Measurements from ENCODE around the gene TIMM44. TPM values are rescaled to one million over a fixed set of nuclear protein-coding genes. Genes with fewer than 3 reads are reported as not detected.

TIMM44 gene
- total and polyA plus RNA-seq, 2 donors (not counting 3 experiments of a cell fraction or from before 2014, with no cell fraction given) = 61.5 to 64.3 TPM

GRCh38 chr19:7887408-7888144 is 55.9 kb downstream of the TIMM44 start:
- Histone ChIP-seq H2AFZ (ENCODE audit: low read depth, low read length) (no peak overlapping the region), H3K36me3 (ENCODE audit: control insufficient read depth in 2 of 2, extremely low read depth in 1 of 2, insufficient read depth in 2 of 2, low read length in 2 of 2) (no peaks in the 10 kb centered on the region), H3K27ac (ENCODE audit: insufficient read depth, low read depth, low read length) (no peak overlapping the region), H3K4me3 (replicated peaks in 1 of 3; ENCODE audit: insufficient read depth in 1 of 3, low read depth in 1 of 3, low read length in 3 of 3) (no peak overlapping the region), H3K4me1 (ENCODE audit: control insufficient read depth, extremely low read depth, insufficient read depth, low read length) (peaks cover 8% of the 10 kb centered on the region), H3K79me2 (ENCODE audit: control insufficient read depth, insufficient read depth, low read length) (no peaks in the 10 kb centered on the region), H3K27me3 (ENCODE audit: control insufficient read depth in 2 of 2, insufficient read depth in 2 of 2, low read length in 2 of 2) (no peaks in the 10 kb centered on the region), H3K9me1 (replicated peaks; ENCODE audit: control insufficient read depth, extremely low read depth, insufficient read depth, low read length) (no peaks in the 10 kb centered on the region), H3K9ac (replicated peaks; ENCODE audit: extremely low read depth, insufficient read depth, low read length) (no peak overlapping the region), H3K9me3 (replicated peaks; ENCODE audit: control insufficient read depth, insufficient read depth, low read length) (no peaks in the 10 kb centered on the region), H3K4me2 (ENCODE audit: insufficient read depth, low read length) (peak overlapping the region; percentile 62), H4K20me1 (replicated peaks; ENCODE audit: control insufficient read depth, extremely low read depth, insufficient read depth, low read length) (no peaks in the 10 kb centered on the region)
- dilution Hi-C loops (cut with MboI; ENCODE audit: extremely low pct_ligation_motif_present, low sequenced_read_pairs) (no loop called here), intact Hi-C loops (cut with micrococcal nuclease) (loop anchor here (1.0 kb wide), 1 partner anchor 16 kb away; the partner anchor contains the start of gene MAP2K7)
- TF ChIP-seq GATA2 (IDR thresholded peaks at IDR 0.05; ENCODE audit: insufficient read depth, insufficient read length, low read depth, low read length) (no peak), MYC (IDR thresholded peaks at IDR 0.05; ENCODE audit: low read depth, low read length) (no peak), JUN (IDR thresholded peaks at IDR 0.05; ENCODE audit: borderline replicate concordance, insufficient read depth, insufficient read length, low read depth) (no peak), EZH2 (IDR thresholded peaks at IDR 0.05; ENCODE audit: borderline replicate concordance, low read depth, low read length, severe bottlenecking) (no peak), FOS (IDR thresholded peaks at IDR 0.05; ENCODE audit: borderline replicate concordance, insufficient read depth, low read length) (no peak), CTCF (IDR thresholded peaks at IDR 0.05; ENCODE audit: extremely low read depth in 1 of 2, insufficient read depth in 1 of 2, low read depth in 1 of 2, low read length in 2 of 2) (no peak), POLR2A (IDR thresholded peaks at IDR 0.05; ENCODE audit: low read depth, low read length) (no peak), MAX (IDR thresholded peaks at IDR 0.05; ENCODE audit: insufficient read depth, insufficient read length) (no peak), POLR2AphosphoS5 (IDR thresholded peaks at IDR 0.05; ENCODE audit: insufficient read depth, low read depth, low read length) (no peak)
- ChIA-PET POLR2A (no interaction called here), CTCF (interaction anchor here (1.0 to 4.7 kb wide), 5 partner anchors 9 to 207 kb away, joined by 3 to 20 read pairs (median 3); partner anchors contain the start of gene TRAPPC5)
- DNase-seq (ENCODE audit: low read depth, low spot score) (no peak), FAIRE-seq (no peak)
- no TSS peak for BruUV-seq (replicated peaks)
